IMR-90 (cell line): Measurements from ENCODE around the gene AARS1. TPM values are rescaled to one million over a fixed set of nuclear protein-coding genes. Genes with fewer than 3 reads are reported as not detected.

Source experiments
- ATAC-seq: fragments of 200-7000 bp; cut with Tn5 transposase; 2 replicates; pipeline ENCODE4 v1.9.1; 2020; ENCODE audit warnings: low read depth, mild to moderate bottlenecking, moderate library complexity
- BruUV-seq: library from RNA; stranded (reverse); fragments of 400-500 nt; replicated peaks from 2 replicates; lab custom pipeline; 2021; lab: Mats Ljungman, UMichigan
- CTCF ChIA-PET: fragments of 300-600 bp; formaldehyde crosslinking; extraction: SDS; loops from one replicate; lab custom pipeline; 2021; ENCODE audit warnings: antibody characterized with exemption; lab: Yijun Ruan, JAX
- POLR2A ChIA-PET: fragments of 300-600 bp; sonication (Branson Sonifier 250); formaldehyde crosslinking; loops from one replicate; lab custom pipeline; 2022; ENCODE audit warnings: antibody characterized with exemption; ENCODE audit not compliant: unreplicated experiment; lab: Charles Lee
- DNase-seq: peaks from one replicate; pipeline ENCODE4 v3.0.0; 2013
- H2AFZ ChIP-seq: replicated peaks from 2 replicates; pipeline ENCODE3; 2013; ENCODE audit warnings: low read length, mild to moderate bottlenecking; ENCODE audit not compliant: poor library complexity
- H2AK5ac ChIP-seq: 2 replicates; pipeline ENCODE4 v1.6.1; 2013; ENCODE audit warnings: low read depth, low read length, inconsistent platforms
- H2AK9ac ChIP-seq: replicated peaks from 2 replicates; pipeline ENCODE3; 2013; ENCODE audit warnings: mild to moderate bottlenecking, low read depth, low read length, moderate library complexity; ENCODE audit not compliant: poor library complexity
- H2BK120ac ChIP-seq: 2 replicates; pipeline ENCODE4 v1.6.1; 2013; ENCODE audit warnings: low read depth, low read length, inconsistent platforms
- H2BK15ac ChIP-seq: 3 replicates; pipeline ENCODE4 v1.6.1; 2013; ENCODE audit warnings: low read depth, low read length, inconsistent platforms
- H2BK20ac ChIP-seq: 2 replicates; pipeline ENCODE4 v1.6.1; 2013; ENCODE audit warnings: low read depth, mild to moderate bottlenecking, inconsistent platforms, low read length, moderate library complexity
- H2BK5ac ChIP-seq: 2 replicates; pipeline ENCODE4 v1.6.1; 2013; ENCODE audit warnings: mild to moderate bottlenecking, low read depth, low read length, inconsistent platforms; ENCODE audit not compliant: poor library complexity, severe bottlenecking
- H3K14ac ChIP-seq: replicated peaks from 2 replicates; pipeline ENCODE4 v1.6.1; 2013; ENCODE audit warnings: low read depth, low read length, inconsistent platforms
- H3K18ac ChIP-seq: 2 replicates; pipeline ENCODE4 v1.6.1; 2013; ENCODE audit warnings: low read depth, low read length, control low read depth
- H3K23ac ChIP-seq: 2 replicates; pipeline ENCODE4 v1.6.1; 2013; ENCODE audit warnings: low read depth, low read length, inconsistent platforms
- H3K27ac ChIP-seq: 2 replicates; pipeline ENCODE4 v1.5.1; 2013; ENCODE audit warnings: mild to moderate bottlenecking, control low read depth, low read length; ENCODE audit not compliant: insufficient read depth
- H3K27me3 ChIP-seq: 2 replicates; pipeline ENCODE4 v1.6.1; 2013; ENCODE audit warnings: low read length; ENCODE audit not compliant: control insufficient read depth, insufficient read depth
- H3K36me3 ChIP-seq: 2 replicates; pipeline ENCODE4 v1.6.1; 2013; ENCODE audit warnings: low read length, mixed read lengths; ENCODE audit not compliant: control insufficient read depth, insufficient read depth
- H3K4ac ChIP-seq: 2 replicates; pipeline ENCODE4 v1.6.1; 2013; ENCODE audit warnings: low read depth, low read length, inconsistent platforms
- H3K4me1 ChIP-seq: 2 replicates; pipeline ENCODE4 v1.6.1; 2013; ENCODE audit warnings: low read length, mixed read lengths; ENCODE audit not compliant: control insufficient read depth, insufficient read depth
- H3K4me2 ChIP-seq: 2 replicates; pipeline ENCODE4 v1.6.1; 2013; ENCODE audit warnings: low read depth, mild to moderate bottlenecking, control low read depth, low read length, moderate library complexity
- H3K4me3 ChIP-seq: 2 replicates; pipeline ENCODE4 v1.5.1; 2013; ENCODE audit warnings: low read depth, mild to moderate bottlenecking, control low read depth, low read length, moderate library complexity; ENCODE audit not compliant: insufficient read depth
- H3K56ac ChIP-seq: 2 replicates; pipeline ENCODE4 v1.6.1; 2013; ENCODE audit warnings: low read length, inconsistent platforms; ENCODE audit not compliant: insufficient read depth; ENCODE audit errors: extremely low read depth
- H3K79me1 ChIP-seq, 2 experiments: 2 replicates each; pipeline ENCODE4 v1.6.1; 2013; ENCODE audit warnings: low read length in 2 of 2, inconsistent platforms in 1 of 2, low read depth in 1 of 2
- H3K9ac ChIP-seq: 2 replicates; pipeline ENCODE4 v1.6.1; 2013; ENCODE audit warnings: low read depth, low read length, control low read depth
- H3K9me1 ChIP-seq: 2 replicates; pipeline ENCODE4 v1.6.1; 2013; ENCODE audit warnings: low read length, inconsistent platforms; ENCODE audit not compliant: insufficient read depth
- H3K9me3 ChIP-seq: 2 replicates; pipeline ENCODE4 v1.6.1; 2013; ENCODE audit warnings: low read length; ENCODE audit not compliant: control insufficient read depth, insufficient read depth
- H4K20me1 ChIP-seq: 2 replicates; pipeline ENCODE4 v1.6.1; 2013; ENCODE audit warnings: low read length, inconsistent platforms; ENCODE audit not compliant: insufficient read depth
- H4K5ac ChIP-seq: 2 replicates; pipeline ENCODE4 v1.6.1; 2013; ENCODE audit warnings: mild to moderate bottlenecking, low read depth, low read length, control low read depth
- H4K8ac ChIP-seq, 2 experiments: 2 replicates each; pipeline ENCODE4 v1.6.1; 2013; ENCODE audit warnings: low read depth in 2 of 2, low read length in 2 of 2, control low read depth in 1 of 2, inconsistent platforms in 1 of 2
- H4K91ac ChIP-seq: 2 replicates; pipeline ENCODE4 v1.6.1; 2013; ENCODE audit warnings: low read depth, low read length, inconsistent platforms; ENCODE audit not compliant: insufficient read depth
- CTCF ChIP-seq: conservative IDR thresholded peaks from 2 replicates; pipeline ENCODE4 v1.5.1; 2012; ENCODE audit warnings: mild to moderate bottlenecking, low read depth, low read length, improper control_type of control experiment
- ELK1 ChIP-seq: fragments of 150-350 bp; IDR thresholded peaks from 2 replicates; pipeline ENCODE4 v1.6.1; 2016; ENCODE audit warnings: low read depth, mild to moderate bottlenecking, low read length, moderate library complexity, borderline replicate concordance
- FOS ChIP-seq: fragments of 150-350 bp; IDR thresholded peaks from 2 replicates; pipeline ENCODE4 v1.6.1; 2016; ENCODE audit warnings: low read depth, low read length
- MAFK ChIP-seq: IDR thresholded peaks from 2 replicates; pipeline ENCODE4 v1.6.1; 2012; ENCODE audit warnings: low read depth, low read length, improper control_type of control experiment
- MAZ ChIP-seq: IDR thresholded peaks from 2 replicates; pipeline ENCODE4 v1.6.1; 2012; ENCODE audit warnings: low read depth, mild to moderate bottlenecking, low read length, improper control_type of control experiment, moderate library complexity, borderline replicate concordance
- MXI1 ChIP-seq: IDR thresholded peaks from 2 replicates; pipeline ENCODE4 v1.6.1; 2012; ENCODE audit warnings: low read depth, mild to moderate bottlenecking, low read length, moderate library complexity, borderline replicate concordance
- NFE2L2 ChIP-seq: fragments of 150-350 bp; IDR thresholded peaks from 2 replicates; pipeline ENCODE4 v1.6.1; 2016; ENCODE audit warnings: low read depth, mild to moderate bottlenecking, low read length
- POLR2A ChIP-seq: IDR thresholded peaks from 2 replicates; pipeline ENCODE4 v1.6.1; 2012; ENCODE audit warnings: mild to moderate bottlenecking, low read depth, low read length
- RAD21 ChIP-seq: IDR thresholded peaks from 2 replicates; pipeline ENCODE4 v1.6.1; 2012; ENCODE audit warnings: low read length, improper control_type of control experiment
- RCOR1 ChIP-seq: IDR thresholded peaks from 2 replicates; pipeline ENCODE4 v1.6.1; 2012; ENCODE audit warnings: mild to moderate bottlenecking, low read length, improper control_type of control experiment; ENCODE audit not compliant: insufficient replicate concordance
- SMC3 ChIP-seq: fragments of 150-350 bp; IDR thresholded peaks from 2 replicates; pipeline ENCODE4 v1.6.1; 2016; ENCODE audit warnings: low read depth, mild to moderate bottlenecking, antibody characterized with exemption, low read length, moderate library complexity
- WGBS, 2 experiments: methylation state at CpG; one replicate each; pipeline versions ENCODE4 v1.1.5 to v1.1.7; 2013; ENCODE audit warnings: missing lambda C conversion rate in 2 of 2; ENCODE audit not compliant: insufficient read length in 1 of 2; ENCODE audit errors: extremely low coverage in 2 of 2; 5-methylcytosine and 5-hydroxymethylcytosine counted together
- dilution Hi-C: fragments of 300-500 bp; cut with HindIII; formaldehyde crosslinking; loops from one replicate; pipeline ENCODE4 v1.14.3; 2018; ENCODE audit warnings: low sequenced_read_pairs; ENCODE audit not compliant: unreplicated experiment
- in situ Hi-C: fragments of 300-500 bp; cut with MboI; formaldehyde crosslinking; loops from 3 replicates; pipeline ENCODE4 v1.14.3; 2019; ENCODE audit warnings: low sequenced_read_pairs, inconsistent platforms, mixed read lengths
- intact Hi-C: fragments of 100-400 bp; cut with micrococcal nuclease; formaldehyde crosslinking; loops from 2 replicates; pipeline ENCODE4 v1.10.0; 2022
- polyA plus RNA-seq, 3 experiments: library from polyadenylated mRNA; depleted of rRNA; stranded (reverse); fragments of >200 nt; gene quantifications; 2 replicates each; pipeline ENCODE4 v1.2.3, GENCODE V29; 2012; ENCODE audit warnings: low replicate concordance in 1 of 3
- total RNA-seq: library from RNA; depleted of rRNA; stranded (reverse); fragments of >200 nt; gene quantifications from 2 replicates; pipeline ENCODE4 v1.2.3, GENCODE V29; 2012

Gene AARS1
- total and polyA plus RNA-seq, 2 of the 4 experiments (the other 2 are of a cell fraction): 104 to 139 TPM

GRCh38 chr16:70331091-70331490 is 41.8 kb upstream of the AARS1 start:
- Histone ChIP-seq H2AK5ac (no peak overlapping the region), H3K4ac (no peak overlapping the region), H3K9me1 (peaks cover 3% of the 10 kb centered on the region), H3K56ac (no peak overlapping the region), H4K20me1 (no peaks in the 10 kb centered on the region), H3K4me1 (no peaks in the 10 kb centered on the region), H2BK120ac (no peak overlapping the region), H4K91ac (no peak overlapping the region), H3K27me3 (no peaks in the 10 kb centered on the region), H3K18ac (no peak overlapping the region), H2BK15ac (no peak overlapping the region), H3K14ac (no peak overlapping the region), H3K36me3 (peaks cover 43% of the 10 kb centered on the region), H3K9me3 (no peaks in the 10 kb centered on the region), H3K27ac (no peak overlapping the region), H3K4me2 (no peak overlapping the region), H2BK5ac (no peak overlapping the region), H3K9ac (no peak overlapping the region), H2BK20ac (no peak overlapping the region), H2AK9ac (no peak overlapping the region), H4K8ac (no peak overlapping the region), H2AFZ (no peak overlapping the region), H4K5ac (no peak overlapping the region), H3K4me3 (no peak overlapping the region), H3K23ac (no peak overlapping the region), H3K79me1 (peaks cover 0 to 3% of the 10 kb centered on the region in 2 experiments; a peak in 2 of 4 replicates)
- ATAC-seq (no peak), DNase-seq (no peak)
- CTCF ChIA-PET: no interaction called here
- WGBS, 2 experiments: no CpG with 5 or more reads among the region's 1 CpG
- intact Hi-C loops: no loop called here
- in situ Hi-C loops: no loop called here
- TF ChIP-seq POLR2A: no peak
- TF ChIP-seq RCOR1: no peak
- no peak for TF ChIP-seq MXI1
- TF ChIP-seq ELK1: no peak
- TF ChIP-seq SMC3: no peak
- no peak for TF ChIP-seq CTCF
- TF ChIP-seq FOS: no peak
- no peak for TF ChIP-seq MAZ
- TF ChIP-seq MAFK: no peak
- TF ChIP-seq RAD21: no peak
- TF ChIP-seq NFE2L2: no peak
- POLR2A ChIA-PET: no interaction called here
- BruUV-seq: no TSS peak
- dilution Hi-C loops: no loop called here
